Fibroblast of mammary gland (primary cell): ENCODE results near the gene ARHGAP35.

ENCODE experiments used
- DNase-seq: peaks from one replicate; pipeline ENCODE4 v3.0.0-alpha.2; 2010; ENCODE audit warnings: low read depth
- H3K4me3 ChIP-seq: 2 replicates; pipeline ENCODE4 v1.5.1; 2011; ENCODE audit warnings: low read depth, mild to moderate bottlenecking, low read length, moderate library complexity; ENCODE audit not compliant: control insufficient read depth
- TF ChIP-seq, protein P1 (sequence below): conservative IDR thresholded peaks from 2 replicates; pipeline ENCODE4 v1.5.1; 2011; ENCODE audit warnings: low read depth, low read length, inconsistent platforms; ENCODE audit not compliant: control insufficient read depth, insufficient read depth

ARHGAP35 gene

DNA sequence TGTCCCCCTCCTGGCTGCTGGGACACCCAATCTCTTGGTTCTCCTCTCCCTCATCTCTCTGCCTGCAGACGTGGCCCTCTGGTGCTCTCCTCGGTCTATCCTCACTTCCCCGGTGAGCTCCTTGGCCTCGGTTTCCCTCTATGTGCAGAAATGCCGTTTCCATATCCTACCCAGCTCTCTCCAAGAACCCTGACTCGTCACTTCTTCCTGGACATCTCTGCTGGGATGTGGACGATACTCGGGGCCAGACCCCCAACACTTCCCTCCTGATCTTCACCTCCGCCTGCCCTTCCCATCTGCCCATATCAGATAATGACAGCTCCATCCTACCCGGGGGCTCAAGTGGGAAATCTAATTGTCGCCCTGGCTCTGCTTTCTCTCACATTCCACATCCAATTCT lies 18.0 kb upstream of the ARHGAP35 start:
- no peak overlapping the region for H3K4me3 ChIP-seq
- DNase-seq, result no peak
- TF ChIP-seq, protein P1, sequence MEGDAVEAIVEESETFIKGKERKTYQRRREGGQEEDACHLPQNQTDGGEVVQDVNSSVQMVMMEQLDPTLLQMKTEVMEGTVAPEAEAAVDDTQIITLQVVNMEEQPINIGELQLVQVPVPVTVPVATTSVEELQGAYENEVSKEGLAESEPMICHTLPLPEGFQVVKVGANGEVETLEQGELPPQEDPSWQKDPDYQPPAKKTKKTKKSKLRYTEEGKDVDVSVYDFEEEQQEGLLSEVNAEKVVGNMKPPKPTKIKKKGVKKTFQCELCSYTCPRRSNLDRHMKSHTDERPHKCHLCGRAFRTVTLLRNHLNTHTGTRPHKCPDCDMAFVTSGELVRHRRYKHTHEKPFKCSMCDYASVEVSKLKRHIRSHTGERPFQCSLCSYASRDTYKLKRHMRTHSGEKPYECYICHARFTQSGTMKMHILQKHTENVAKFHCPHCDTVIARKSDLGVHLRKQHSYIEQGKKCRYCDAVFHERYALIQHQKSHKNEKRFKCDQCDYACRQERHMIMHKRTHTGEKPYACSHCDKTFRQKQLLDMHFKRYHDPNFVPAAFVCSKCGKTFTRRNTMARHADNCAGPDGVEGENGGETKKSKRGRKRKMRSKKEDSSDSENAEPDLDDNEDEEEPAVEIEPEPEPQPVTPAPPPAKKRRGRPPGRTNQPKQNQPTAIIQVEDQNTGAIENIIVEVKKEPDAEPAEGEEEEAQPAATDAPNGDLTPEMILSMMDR, result no peak

DNA sequence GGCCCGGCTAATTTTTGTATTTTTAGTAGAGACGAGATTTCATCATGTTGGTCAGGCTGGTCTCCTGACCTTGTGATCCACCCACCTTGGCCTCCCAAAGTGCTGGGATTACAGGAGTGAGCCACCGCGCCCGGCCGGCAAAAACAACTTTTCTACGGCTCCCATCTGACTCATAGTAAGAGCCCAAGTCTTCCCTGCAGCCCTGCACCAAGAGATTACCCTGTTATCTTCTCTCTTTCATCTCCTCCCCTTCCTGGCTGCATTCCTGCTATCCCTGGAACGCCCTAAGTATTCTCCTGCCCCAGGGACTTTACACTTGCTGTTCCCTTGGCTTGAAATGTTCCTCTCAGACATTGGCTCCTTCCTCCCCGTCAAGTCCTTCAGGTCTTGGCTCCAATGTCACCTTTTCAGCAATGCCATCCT lies 16.7 kb upstream of the ARHGAP35 start:
- DNase-seq, result peak; percentile 61
- no peak overlapping the region for H3K4me3 ChIP-seq

DNA sequence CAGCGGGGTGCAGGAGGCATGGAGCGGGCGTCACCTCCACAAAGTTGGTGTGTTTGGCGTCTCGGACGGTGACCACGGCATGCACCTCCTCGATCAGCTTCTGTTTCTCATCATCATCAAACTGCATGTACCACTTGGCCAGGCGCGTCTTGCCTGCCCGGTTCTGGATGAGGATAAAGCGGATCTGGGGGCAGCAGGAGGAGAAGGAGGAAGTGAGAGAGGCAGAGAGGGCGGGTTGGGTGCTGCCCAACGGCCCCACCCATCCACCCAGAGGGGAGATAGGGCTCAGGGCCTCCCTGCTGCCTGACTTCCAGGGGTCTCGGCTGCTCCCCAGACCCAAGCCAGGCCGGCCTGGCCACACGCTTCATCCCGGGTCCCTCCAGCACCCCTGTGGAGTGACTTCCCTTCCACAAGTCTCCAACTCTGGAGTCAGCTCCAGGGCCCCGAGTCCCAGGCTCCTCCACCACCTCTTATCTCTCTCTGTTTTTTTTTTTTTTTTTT lies 14.8 kb upstream of the ARHGAP35 start:
- DNase-seq, result no peak
- H3K4me3 ChIP-seq, result no peak overlapping the region
- TF ChIP-seq, protein P1, result no peak

More for the DNA sequence above, 16.7 kb upstream of the ARHGAP35 start:
- TF ChIP-seq, protein P1, result no peak

DNA sequence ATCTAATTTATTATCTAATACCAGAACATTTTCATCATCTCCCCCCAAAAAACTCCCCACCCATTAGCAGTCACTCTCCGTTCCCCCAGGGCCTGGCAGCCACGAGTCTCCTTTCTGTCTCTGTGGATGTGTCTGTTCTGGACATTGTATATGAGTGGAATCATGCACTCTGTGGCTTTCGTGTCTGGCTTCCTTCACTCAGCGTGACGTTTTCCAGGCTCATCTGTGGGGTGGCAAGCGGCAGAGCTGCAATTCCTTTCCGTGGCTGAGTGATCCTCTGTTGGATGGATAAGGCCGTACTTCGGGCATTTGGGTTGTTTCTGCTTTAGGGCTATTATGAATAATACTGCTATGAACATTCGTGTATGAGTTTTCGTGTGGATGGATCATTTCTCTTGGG lies 13.3 kb upstream of the ARHGAP35 start:
- no peak overlapping the region for H3K4me3 ChIP-seq
- TF ChIP-seq, protein P1, result no peak
- DNase-seq, result no peak

DNA sequence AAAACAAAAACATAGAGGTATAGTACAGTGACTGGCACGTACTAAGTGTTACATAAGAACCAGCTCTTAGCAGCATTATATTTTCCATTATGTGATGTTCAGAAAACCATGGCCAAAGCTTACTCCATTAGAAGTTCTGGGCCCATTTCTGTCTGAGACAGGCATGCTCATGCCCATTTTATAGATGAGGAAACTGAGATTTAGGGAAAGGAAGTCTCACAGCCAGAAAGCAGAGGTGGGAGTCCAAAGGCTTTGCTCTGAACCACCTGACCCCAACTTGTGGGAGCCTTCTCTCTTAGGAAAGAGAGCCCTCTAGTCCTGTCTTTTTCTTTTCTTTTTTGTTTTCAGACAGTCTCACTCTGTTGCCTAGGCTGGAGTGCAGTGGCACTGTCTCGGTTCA lies 12.4 kb upstream of the ARHGAP35 start:
- no peak for DNase-seq
- TF ChIP-seq, protein P1, result no peak
- H3K4me3 ChIP-seq, result no peak overlapping the region

DNA sequence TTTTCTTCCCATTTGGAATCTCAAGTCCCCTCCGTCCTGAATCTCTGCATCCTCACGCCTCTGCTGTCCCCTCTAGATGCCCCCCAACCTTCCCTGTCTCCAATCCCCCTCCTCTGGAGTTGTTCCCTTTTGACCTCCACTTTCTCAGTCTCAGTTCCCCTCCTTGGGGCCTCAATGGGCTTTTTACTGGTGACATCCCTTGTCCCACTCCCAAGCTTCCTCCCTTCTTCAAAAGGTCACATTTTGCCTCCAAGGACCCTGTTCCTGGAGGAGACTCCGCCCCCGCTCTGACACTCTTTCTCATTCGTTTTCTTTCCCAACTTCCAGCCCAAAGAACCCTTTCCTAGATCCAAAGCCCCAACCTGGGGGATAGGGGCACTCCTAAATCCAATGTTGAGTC lies 11.2 kb upstream of the ARHGAP35 start:
- TF ChIP-seq, protein P1, result no peak
- peak overlapping the region; percentile 80 for H3K4me3 ChIP-seq
- DNase-seq, result no peak
